Thyroid gland (tissue), 4 donors: ENCODE measurements around the gene PCNX3.

ENCODE experiments used
- POLR2A ChIP-seq, 2 donors: fragments of 450-650 bp; IDR thresholded peaks; one replicate each; pipeline ENCODE4 v1.6.1; 2017; ENCODE audit warnings: antibody characterized with exemption in 2 of 2, mild to moderate bottlenecking in 2 of 2, moderate library complexity in 1 of 2
- TF ChIP-seq, protein P1 (sequence below), 6 experiments: fragments of 200-600 bp in 3 of 6; fragments of 450-650 bp in 3 of 6; sonication (generic) in 3 of 6; IDR thresholded peaks; one replicate each; pipeline ENCODE4 v1.5.1; 2016 to 2019; ENCODE audit warnings: antibody characterized with exemption in 6 of 6, mild to moderate bottlenecking in 2 of 6, inconsistent platforms in 1 of 6, moderate library complexity in 1 of 6

DNA sequence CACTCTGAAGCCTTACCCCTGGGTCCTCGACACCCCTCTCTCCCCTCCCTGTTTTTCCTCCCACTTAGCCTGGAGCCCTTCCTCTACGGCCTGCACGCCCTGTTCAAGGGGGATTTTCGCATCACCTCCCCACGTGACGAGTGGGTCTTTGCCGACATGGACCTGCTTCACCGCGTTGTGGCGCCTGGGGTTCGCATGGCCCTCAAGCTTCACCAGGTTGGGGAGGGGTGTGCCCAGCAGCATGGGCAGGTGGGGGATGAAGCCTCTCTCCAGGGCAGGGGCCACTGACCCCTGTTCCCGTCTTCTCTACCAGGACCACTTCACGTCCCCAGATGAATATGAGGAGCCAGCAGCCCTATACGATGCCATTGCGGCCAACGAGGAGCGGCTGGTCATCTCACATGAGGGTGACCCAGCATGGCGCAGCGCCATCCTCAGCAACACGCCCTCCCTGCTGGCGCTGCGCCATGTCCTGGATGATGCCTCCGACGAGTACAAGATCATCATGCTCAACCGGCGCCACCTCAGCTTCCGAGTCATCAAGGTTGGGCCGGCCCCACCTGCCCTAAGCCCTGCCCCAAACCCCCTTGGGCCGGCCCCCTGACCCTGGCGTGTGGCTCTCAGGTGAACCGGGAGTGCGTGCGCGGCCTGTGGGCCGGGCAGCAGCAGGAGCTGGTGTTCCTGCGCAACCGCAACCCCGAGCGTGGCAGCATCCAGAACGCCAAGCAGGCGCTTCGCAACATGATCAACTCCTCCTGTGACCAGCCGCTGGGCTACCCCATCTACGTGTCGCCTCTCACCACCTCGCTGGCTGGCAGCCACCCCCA lies 19.5 kb downstream of the PCNX3 start:
- TF ChIP-seq, protein P1, sequence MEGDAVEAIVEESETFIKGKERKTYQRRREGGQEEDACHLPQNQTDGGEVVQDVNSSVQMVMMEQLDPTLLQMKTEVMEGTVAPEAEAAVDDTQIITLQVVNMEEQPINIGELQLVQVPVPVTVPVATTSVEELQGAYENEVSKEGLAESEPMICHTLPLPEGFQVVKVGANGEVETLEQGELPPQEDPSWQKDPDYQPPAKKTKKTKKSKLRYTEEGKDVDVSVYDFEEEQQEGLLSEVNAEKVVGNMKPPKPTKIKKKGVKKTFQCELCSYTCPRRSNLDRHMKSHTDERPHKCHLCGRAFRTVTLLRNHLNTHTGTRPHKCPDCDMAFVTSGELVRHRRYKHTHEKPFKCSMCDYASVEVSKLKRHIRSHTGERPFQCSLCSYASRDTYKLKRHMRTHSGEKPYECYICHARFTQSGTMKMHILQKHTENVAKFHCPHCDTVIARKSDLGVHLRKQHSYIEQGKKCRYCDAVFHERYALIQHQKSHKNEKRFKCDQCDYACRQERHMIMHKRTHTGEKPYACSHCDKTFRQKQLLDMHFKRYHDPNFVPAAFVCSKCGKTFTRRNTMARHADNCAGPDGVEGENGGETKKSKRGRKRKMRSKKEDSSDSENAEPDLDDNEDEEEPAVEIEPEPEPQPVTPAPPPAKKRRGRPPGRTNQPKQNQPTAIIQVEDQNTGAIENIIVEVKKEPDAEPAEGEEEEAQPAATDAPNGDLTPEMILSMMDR (IDR thresholded peaks at IDR 0.05) = no peak
- TF ChIP-seq POLR2A (IDR thresholded peaks at IDR 0.05) = no peak
